Measurements from ENCODE around the gene DLX2.
"Not testable (repeated sequence)": the region's sequence is repeated elsewhere in the genome, so short reads cannot be mapped to it uniquely, and the experiment has no call there.

DNA sequence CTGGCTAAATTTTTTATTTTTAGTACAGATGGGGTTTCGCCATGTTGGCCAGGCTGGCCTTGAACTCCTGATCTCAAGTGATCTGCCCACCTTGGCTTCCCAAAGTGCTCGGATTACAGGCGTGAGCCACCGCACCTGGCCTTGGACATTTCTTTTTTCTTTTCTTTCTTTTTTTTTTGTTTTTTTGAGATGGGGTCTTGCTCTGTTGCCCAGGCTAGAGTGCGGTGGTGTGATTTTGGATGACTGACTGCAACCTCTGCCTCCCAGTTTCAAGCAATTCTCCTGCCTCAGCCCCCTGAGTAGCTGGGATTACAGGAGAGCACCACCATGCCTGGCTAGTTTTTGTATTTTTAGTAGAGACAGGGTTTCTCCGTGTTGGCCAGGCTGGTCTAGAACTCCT is 11.5 kb upstream of the DLX2 start:
- not testable (repeated sequence) for TF ChIP-seq EZH2phosphoT487, EZH2 (IDR thresholded peaks at IDR 0.05)
- TF ChIP-seq, protein P1, sequence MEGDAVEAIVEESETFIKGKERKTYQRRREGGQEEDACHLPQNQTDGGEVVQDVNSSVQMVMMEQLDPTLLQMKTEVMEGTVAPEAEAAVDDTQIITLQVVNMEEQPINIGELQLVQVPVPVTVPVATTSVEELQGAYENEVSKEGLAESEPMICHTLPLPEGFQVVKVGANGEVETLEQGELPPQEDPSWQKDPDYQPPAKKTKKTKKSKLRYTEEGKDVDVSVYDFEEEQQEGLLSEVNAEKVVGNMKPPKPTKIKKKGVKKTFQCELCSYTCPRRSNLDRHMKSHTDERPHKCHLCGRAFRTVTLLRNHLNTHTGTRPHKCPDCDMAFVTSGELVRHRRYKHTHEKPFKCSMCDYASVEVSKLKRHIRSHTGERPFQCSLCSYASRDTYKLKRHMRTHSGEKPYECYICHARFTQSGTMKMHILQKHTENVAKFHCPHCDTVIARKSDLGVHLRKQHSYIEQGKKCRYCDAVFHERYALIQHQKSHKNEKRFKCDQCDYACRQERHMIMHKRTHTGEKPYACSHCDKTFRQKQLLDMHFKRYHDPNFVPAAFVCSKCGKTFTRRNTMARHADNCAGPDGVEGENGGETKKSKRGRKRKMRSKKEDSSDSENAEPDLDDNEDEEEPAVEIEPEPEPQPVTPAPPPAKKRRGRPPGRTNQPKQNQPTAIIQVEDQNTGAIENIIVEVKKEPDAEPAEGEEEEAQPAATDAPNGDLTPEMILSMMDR (IDR thresholded peaks at IDR 0.05), result not testable (repeated sequence)
